DMS79 (cell line): ENCODE results near the gene FAM131A.

Source experiments
- DNase-seq: peaks from one replicate; lab custom pipeline; 2025; lab: John Stamatoyannopoulos, UW

FAM131A gene

GRCh38 chr3:184316792-184317191 is 20.6 kb upstream of the FAM131A start:
- DNase-seq: no peak

GRCh38 chr3:184317201-184317600 is 20.2 kb upstream of the FAM131A start:
- DNase-seq: no peak

- DNase-seq: peak; percentile 85
These were observed 17.3 kb upstream of the FAM131A start for GRCh38 chr3:184320104-184320445.

- no peak for DNase-seq
These were observed 15.7 kb upstream of the FAM131A start for GRCh38 chr3:184321666-184322065.

DNA sequence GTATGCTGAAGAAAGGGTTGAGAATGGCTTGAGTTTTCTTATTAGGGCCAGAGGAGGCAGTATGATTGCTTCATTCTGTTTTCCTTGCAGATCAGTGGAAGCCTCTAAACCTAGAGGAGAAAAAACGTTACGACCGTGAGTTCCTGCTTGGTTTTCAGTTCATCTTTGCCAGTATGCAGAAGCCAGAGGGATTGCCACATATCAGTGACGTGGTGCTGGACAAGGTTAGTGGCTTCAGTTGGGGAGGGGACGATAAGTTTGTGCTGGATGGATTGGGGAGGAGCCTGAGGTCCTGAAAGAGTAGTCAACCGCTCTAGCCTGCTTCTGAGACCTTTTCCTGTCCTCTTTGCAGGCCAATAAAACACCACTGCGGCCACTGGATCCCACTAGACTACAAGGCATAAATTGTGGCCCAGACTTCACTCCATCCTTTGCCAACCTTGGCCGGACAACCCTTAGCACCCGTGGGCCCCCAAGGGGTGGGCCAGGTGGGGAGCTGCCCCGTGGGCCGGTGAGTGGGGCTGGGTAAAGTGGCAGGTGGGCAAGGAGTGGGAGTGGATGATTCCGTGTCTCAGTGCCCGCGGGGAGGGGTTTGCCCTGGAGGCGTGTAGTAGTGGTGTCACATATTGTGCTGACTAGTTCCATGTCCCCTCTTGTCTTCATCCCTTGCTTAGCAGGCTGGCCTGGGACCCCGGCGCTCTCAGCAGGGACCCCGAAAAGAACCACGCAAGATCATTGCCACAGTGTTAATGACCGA is 14.5 kb upstream of the FAM131A start:
- no peak for DNase-seq

DNA sequence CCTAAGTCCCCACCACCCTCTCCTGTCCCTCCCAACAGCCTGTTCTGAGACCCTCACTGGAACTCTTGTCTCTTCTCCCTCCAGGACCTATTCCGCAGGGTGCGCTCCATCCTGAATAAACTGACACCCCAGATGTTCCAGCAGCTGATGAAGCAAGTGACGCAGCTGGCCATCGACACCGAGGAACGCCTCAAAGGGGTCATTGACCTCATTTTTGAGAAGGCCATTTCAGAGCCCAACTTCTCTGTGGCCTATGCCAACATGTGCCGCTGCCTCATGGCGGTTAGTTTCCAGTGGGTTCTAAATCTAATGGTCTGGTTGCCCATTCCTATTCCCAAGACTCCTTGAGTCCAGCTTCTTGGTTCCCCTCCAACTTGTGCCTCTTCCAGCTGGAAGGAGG is 13.7 kb upstream of the FAM131A start:
- no peak for DNase-seq

DNA sequence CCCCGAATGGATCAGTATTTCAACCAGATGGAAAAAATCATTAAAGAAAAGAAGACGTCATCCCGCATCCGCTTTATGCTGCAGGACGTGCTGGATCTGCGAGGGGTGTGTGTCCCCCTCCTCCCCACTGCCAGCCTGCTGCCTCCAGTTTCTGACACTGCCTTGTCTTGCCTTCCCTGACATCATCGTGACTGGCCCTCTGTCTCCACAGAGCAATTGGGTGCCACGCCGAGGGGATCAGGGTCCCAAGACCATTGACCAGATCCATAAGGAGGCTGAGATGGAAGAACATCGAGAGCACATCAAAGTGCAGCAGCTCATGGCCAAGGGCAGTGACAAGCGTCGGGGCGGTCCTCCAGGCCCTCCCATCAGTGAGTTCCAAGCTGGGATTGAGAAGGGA is 12.1 kb upstream of the FAM131A start:
- no peak for DNase-seq

GRCh38 chr3:184325715-184326369 is 11.6 kb upstream of the FAM131A start:
- DNase-seq: no peak

- DNase-seq: no peak
These were observed 10.2 kb upstream of the FAM131A start for GRCh38 chr3:184327171-184327570.

- no peak for DNase-seq
These were observed 8.9 kb upstream of the FAM131A start for GRCh38 chr3:184328516-184328915.

GRCh38 chr3:184332370-184333090 is 4.9 kb upstream of the FAM131A start:
- DNase-seq: no peak

- DNase-seq: no peak
These were observed 4.2 kb upstream of the FAM131A start for GRCh38 chr3:184333190-184333589.

DNA sequence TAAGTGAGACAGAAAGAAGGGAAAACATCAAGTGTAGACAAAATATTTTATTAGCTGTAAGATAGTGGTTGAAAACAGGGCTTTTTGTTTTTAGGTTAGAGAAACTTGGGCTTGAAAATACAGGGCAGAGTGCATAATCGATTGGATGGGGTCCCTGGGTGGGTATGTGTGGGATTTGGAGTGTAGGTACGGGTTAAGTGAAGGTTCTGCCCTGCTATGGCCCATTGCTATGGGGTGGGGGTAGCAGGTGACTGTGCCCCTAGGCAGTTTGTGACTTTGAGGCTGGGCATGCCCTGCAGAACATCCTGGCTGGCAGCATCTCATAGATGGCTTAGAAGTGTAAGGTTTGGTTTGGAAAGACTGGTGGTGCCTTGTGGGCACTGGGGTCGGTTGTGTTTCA is 3.7 kb upstream of the FAM131A start:
- DNase-seq: no peak

DNA sequence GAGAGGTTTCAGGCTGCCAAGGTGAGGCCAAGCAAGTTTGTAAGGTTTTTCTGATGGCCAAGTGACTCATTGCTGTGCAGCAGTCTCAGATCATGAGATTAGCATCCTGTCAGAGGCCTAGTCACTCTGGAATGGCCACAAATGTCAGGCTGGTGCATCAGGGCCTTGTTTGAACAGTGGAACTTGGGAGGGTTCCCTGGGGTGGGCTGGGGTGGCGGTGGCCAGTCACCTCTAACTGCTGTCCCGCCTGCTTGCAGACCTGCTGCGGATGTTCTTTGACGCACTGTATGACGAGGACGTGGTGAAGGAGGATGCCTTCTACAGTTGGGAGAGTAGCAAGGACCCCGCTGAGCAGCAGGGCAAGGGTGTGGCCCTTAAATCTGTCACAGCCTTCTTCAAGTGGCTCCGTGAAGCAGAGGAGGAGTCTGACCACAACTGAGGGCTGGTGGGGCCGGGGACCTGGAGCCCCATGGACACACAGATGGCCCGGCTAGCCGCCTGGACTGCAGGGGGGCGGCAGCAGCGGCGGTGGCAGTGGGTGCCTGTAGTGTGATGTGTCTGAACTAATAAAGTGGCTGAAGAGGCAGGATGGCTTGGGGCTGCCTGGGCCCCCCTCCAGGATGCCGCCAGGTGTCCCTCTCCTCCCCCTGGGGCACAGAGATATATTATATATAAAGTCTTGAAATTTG is 2.8 kb upstream of the FAM131A start:
- no peak for DNase-seq

- DNase-seq: no peak
These were observed 2.1 kb upstream of the FAM131A start for GRCh38 chr3:184335291-184335660.

DNA sequence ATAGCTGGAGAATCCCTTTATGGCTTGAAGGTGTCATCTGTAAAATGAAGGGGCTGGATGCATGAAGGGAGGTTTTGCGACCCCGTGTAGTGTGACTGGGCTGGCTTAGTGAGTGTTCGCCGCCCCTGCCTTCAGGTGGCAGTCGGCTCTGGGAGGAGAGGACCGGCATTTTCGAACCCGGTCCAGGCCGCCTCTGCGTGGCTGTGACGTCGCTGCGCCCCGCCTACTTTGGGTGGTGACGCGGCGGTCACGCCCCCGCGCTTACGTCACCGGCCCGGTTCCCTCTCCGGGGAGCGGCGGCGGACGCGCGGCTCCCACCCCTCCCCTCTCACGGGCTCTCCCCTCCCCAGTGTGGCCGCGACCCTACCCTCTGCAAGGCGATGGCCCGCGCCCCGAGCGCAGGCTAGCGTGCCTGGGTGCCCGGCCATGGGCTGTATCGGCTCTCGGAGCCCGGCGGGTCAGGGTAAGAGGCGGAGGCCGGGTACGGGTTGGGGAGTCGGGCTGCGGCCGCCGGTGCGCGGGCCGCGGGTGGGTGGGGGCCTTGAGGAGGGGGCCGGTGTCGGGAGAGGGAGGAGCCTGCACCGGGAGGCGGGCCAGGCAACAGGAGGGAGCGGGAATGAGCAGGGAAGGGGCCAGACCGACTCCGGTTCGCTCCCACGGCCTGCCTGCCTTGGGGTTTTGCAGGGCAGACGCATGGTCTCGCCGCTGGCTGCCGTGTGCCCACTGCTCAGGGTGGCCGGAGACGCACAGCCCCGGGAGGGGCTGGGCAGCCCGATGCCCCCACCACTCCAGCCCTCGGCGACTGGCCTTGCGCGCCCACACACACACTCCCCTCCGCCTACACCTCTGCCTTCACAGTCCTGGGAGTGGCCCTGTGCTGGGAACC is 1.5 kb upstream of the FAM131A start:
- DNase-seq: peak; percentile 27

GRCh38 chr3:184336547-184337398 is 627 bp upstream of the FAM131A start:
- peak; percentile 28 for DNase-seq

- DNase-seq: no peak
These were observed 581 bp downstream of the FAM131A start for GRCh38 chr3:184337981-184338380.

GRCh38 chr3:184338511-184338945 is 1.1 kb downstream of the FAM131A start:
- peak; percentile 85 for DNase-seq

DNA sequence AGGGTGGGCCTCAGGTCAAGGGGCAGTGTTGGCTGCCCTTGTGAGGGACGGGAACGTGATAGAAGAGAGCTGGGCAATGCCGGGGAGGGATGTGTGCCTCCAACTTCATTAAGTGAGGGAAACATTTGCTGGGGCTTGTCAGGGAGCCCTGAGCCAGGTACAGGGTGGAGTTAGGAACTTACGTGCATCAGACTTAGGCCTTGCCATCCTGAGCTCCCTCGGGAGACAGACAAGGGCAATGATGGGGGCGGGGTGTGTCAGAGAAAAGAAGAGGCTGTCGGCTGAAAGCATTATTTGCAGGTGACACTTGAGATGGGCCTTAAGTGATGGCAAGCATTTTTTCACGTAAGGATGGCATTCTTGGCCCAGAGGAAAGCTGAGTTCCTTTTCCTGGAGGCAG is 1.6 kb downstream of the FAM131A start:
- DNase-seq: peak; percentile 42
